ENCODE results near the gene SEC61B.

GRCh38 chr9:99262949-99263418 lies 40.9 kb downstream of the SEC61B start:
- TF ChIP-seq, protein P1, sequence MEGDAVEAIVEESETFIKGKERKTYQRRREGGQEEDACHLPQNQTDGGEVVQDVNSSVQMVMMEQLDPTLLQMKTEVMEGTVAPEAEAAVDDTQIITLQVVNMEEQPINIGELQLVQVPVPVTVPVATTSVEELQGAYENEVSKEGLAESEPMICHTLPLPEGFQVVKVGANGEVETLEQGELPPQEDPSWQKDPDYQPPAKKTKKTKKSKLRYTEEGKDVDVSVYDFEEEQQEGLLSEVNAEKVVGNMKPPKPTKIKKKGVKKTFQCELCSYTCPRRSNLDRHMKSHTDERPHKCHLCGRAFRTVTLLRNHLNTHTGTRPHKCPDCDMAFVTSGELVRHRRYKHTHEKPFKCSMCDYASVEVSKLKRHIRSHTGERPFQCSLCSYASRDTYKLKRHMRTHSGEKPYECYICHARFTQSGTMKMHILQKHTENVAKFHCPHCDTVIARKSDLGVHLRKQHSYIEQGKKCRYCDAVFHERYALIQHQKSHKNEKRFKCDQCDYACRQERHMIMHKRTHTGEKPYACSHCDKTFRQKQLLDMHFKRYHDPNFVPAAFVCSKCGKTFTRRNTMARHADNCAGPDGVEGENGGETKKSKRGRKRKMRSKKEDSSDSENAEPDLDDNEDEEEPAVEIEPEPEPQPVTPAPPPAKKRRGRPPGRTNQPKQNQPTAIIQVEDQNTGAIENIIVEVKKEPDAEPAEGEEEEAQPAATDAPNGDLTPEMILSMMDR (IDR thresholded peaks at IDR 0.05), result no peak
- TF ChIP-seq ZFX (IDR thresholded peaks at IDR 0.05; ENCODE audit: borderline replicate concordance), result no peak

Measured in 22Rv1 (cell line).